Small intestine (tissue), 7 donors: ENCODE data around the gene RBM17. TPM values are rescaled to one million over a fixed set of nuclear protein-coding genes. Genes with fewer than 3 reads are reported as not detected.

ENCODE experiments used
- DNase-seq, 2 donors: peaks; one replicate each; pipeline versions ENCODE4 v3.0.0 to v3.0.0-alpha.2; 2013
- FAIRE-seq: peaks from 2 replicates; lab custom pipeline; 2012; peaks lifted over from hg19 to GRCh38; lab: Jason Lieb, UNC
- H3K27ac ChIP-seq, 3 donors: one replicate each; pipeline ENCODE4 v1.5.1; 2013; ENCODE audit warnings: low read length in 2 of 3, mild to moderate bottlenecking in 2 of 3, control low read depth in 1 of 3, inconsistent platforms in 1 of 3, low read depth in 1 of 3, moderate library complexity in 1 of 3
- H3K27me3 ChIP-seq, 3 donors: one replicate each; pipeline ENCODE4 v1.6.1; 2013; ENCODE audit warnings: low read length in 3 of 3, inconsistent platforms in 1 of 3; ENCODE audit not compliant: control insufficient read depth in 3 of 3, insufficient read depth in 3 of 3
- H3K36me3 ChIP-seq, 3 donors: one replicate each; pipeline ENCODE4 v1.6.1; 2013; ENCODE audit warnings: low read length in 3 of 3, inconsistent platforms in 1 of 3, low read depth in 1 of 3, mild to moderate bottlenecking in 1 of 3, moderate library complexity in 1 of 3; ENCODE audit not compliant: control insufficient read depth in 3 of 3, insufficient read depth in 2 of 3
- H3K4me1 ChIP-seq, 3 donors: one replicate each; pipeline ENCODE4 v1.6.1; 2013; ENCODE audit warnings: low read length in 2 of 3, inconsistent platforms in 1 of 3, low read depth in 1 of 3, mild to moderate bottlenecking in 1 of 3, moderate library complexity in 1 of 3; ENCODE audit not compliant: control insufficient read depth in 3 of 3, insufficient read depth in 2 of 3
- H3K4me3 ChIP-seq, 3 donors: one replicate each; pipeline ENCODE4 v1.5.1; 2013; ENCODE audit warnings: low read length in 3 of 3, control low read depth in 1 of 3, inconsistent platforms in 1 of 3, low read depth in 1 of 3, mild to moderate bottlenecking in 1 of 3, moderate library complexity in 1 of 3
- H3K9me3 ChIP-seq, 2 donors: one replicate each; pipeline ENCODE4 v1.6.1; 2013; ENCODE audit warnings: low read depth in 1 of 2, low read length in 1 of 2; ENCODE audit not compliant: control insufficient read depth in 2 of 2, insufficient read depth in 1 of 2
- WGBS, 3 donors: extraction: QIAGEN DNeasy Blood & Tissue Kit; methylation state at CpG; one replicate each; pipeline ENCODE4 v1.1.7; 2013; 5-methylcytosine and 5-hydroxymethylcytosine counted together
- polyA plus RNA-seq, 4 donors: library from polyadenylated mRNA; stranded (reverse) in 3 of 4; unstranded in 1 of 4; fragments of 200-250 nt in 3 of 4; fragments of 120-200 nt in 1 of 4; gene quantifications; one replicate each; pipeline versions ENCODE4 v1.2.1 to v1.2.3, GENCODE V29; 2013
- donor health status: healthy with polysubstance abuse.
- donor health status: control.
- donor health status: control.
- donor health status: Bipolar disorder and iron deficiency.
- donor health status: healthy.

The RBM17 gene
- polyA plus RNA-seq, 4 donors, result 45.7 to 102 (median 73.9) TPM

- Histone ChIP-seq H3K4me3 (no peak overlapping the region), H3K4me1 (no peaks in the 10 kb centered on the region), H3K9me3 (no peaks in the 10 kb centered on the region), H3K27me3 (peaks cover 0 to 6% (median 0%) of the 10 kb centered on the region in 3 donors), H3K36me3 (no peaks in the 10 kb centered on the region), H3K27ac (no peak overlapping the region)
- FAIRE-seq (no peak), DNase-seq (no peak)
- 80 to 88% (median 80%) methylated on average over 11 of the region's 11 CpGs for WGBS, 3 donors
These were observed 19.5 kb upstream of the RBM17 start for GRCh38 chr10:6069081-6069931.

GRCh38 chr10:6070660-6071059 is 18.2 kb upstream of the RBM17 start:
- Histone ChIP-seq H3K27ac (no peak overlapping the region), H3K36me3 (no peaks in the 10 kb centered on the region), H3K4me1 (no peaks in the 10 kb centered on the region), H3K4me3 (no peak overlapping the region), H3K9me3 (no peaks in the 10 kb centered on the region), H3K27me3 (peaks cover 0 to 16% (median 0%) of the 10 kb centered on the region in 3 donors)
- FAIRE-seq (no peak), DNase-seq (no peak)
- 85 to 94% (median 88%) methylated on average over 5 of the region's 5 CpGs for WGBS, 3 donors

- FAIRE-seq (no peak), DNase-seq (no peak)
- 81 to 86% (median 82%) methylated on average over 10 of the region's 10 CpGs for WGBS, 3 donors
These were observed 17.4 kb upstream of the RBM17 start for GRCh38 chr10:6071181-6072175.

GRCh38 chr10:6072215-6072934 is 16.5 kb upstream of the RBM17 start:
- FAIRE-seq, result no peak
- no peak overlapping the region for H3K4me3 ChIP-seq
- H3K36me3 ChIP-seq, result no peaks in the 10 kb centered on the region
- peak overlapping the region in 1 of 3 donors; percentile 52 for H3K27ac ChIP-seq
- no peaks in the 10 kb centered on the region for H3K9me3 ChIP-seq
- H3K4me1 ChIP-seq, result no peaks in the 10 kb centered on the region
- 51 to 73% (median 56%) methylated on average over 13 of the region's 13 CpGs for WGBS, 3 donors
- peaks cover 0 to 26% (median 0%) of the 10 kb centered on the region in 3 donors for H3K27me3 ChIP-seq
- DNase-seq, result no peak

More at GRCh38 chr10:6071181-6072175, 17.4 kb upstream of the RBM17 start:
- Histone ChIP-seq H3K27ac (peak overlapping the region in 1 of 3 donors; percentile 52), H3K27me3 (peaks cover 0 to 20% (median 0%) of the 10 kb centered on the region in 3 donors), H3K9me3 (no peaks in the 10 kb centered on the region), H3K36me3 (no peaks in the 10 kb centered on the region), H3K4me1 (no peaks in the 10 kb centered on the region), H3K4me3 (no peak overlapping the region)

- FAIRE-seq (no peak), DNase-seq (no peak)
- 69% methylated on average over 17 of the region's 17 CpGs for WGBS, 3 donors
- H3K27ac ChIP-seq, result no peak overlapping the region
- peaks cover 0 to 25% (median 0%) of the 10 kb centered on the region in 3 donors for H3K27me3 ChIP-seq
- no peak overlapping the region for H3K4me3 ChIP-seq
- H3K36me3 ChIP-seq, result no peaks in the 10 kb centered on the region
- H3K4me1 ChIP-seq, result no peaks in the 10 kb centered on the region
- H3K9me3 ChIP-seq, result no peaks in the 10 kb centered on the region
These were observed 14.1 kb upstream of the RBM17 start for GRCh38 chr10:6074489-6075301.

DNA sequence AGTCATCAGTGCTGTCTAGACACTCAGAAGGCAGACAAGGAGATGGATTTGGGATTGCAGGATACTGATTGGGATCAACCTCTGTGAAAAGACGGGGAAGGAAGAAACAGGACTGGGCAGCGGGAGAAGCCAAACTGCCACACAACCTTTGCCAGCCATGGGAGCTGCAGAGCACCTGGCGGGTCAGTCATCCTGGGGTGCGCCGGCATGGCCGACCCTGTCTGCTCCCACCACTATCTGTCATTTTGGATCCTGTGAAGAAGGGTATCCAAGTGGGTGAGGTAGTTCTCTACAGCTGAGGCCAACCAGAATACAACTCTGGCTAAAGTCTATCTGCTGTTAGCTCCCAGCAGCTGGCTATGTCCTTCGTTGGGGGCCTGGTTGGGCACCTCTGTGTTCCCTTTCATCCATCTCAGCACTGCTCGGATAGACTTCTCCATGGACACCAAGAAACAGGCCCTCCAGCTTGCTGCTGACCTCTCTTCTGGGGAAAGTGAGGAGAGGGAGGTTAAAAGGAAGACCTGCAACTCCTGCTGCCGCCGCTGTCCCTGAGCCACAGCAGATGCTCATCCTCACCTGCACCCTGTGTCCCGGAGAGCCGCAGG is 11.7 kb upstream of the RBM17 start:
- DNase-seq, result no peak
- Histone ChIP-seq H3K4me1 (no peaks in the 10 kb centered on the region), H3K9me3 (peaks cover 0 to 3% of the 10 kb centered on the region in 2 donors), H3K36me3 (no peaks in the 10 kb centered on the region), H3K27me3 (peaks cover 0 to 29% (median 0%) of the 10 kb centered on the region in 3 donors), H3K27ac (no peak overlapping the region), H3K4me3 (no peak overlapping the region)
- 81 to 90% (median 82%) methylated on average over 12 of the region's 12 CpGs for WGBS, 3 donors
- FAIRE-seq, result no peak

DNA sequence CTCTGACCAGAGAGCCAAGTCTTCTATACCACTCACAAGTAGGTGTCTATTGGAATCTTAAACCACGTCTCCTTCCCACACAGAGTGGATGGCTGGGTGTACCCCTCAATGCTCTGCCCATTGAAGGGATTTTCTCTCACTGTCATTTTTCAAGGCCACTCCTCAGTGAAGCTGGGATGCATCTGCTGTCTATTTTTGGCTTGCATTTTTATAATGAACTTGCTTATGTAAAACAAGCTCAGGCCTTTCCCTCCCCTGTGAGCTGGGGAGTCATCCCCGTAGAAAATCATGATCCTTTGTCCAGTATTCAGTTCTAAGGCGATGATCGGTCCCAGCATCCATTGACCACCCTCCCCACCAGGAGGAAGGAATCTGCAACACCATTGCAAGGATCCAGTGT is 9.8 kb upstream of the RBM17 start:
- peaks cover 0 to 2% (median 0%) of the 10 kb centered on the region in 3 donors for H3K4me1 ChIP-seq
- H3K27me3 ChIP-seq, result peaks cover 0 to 45% (median 0%) of the 10 kb centered on the region in 3 donors
- H3K9me3 ChIP-seq, result peaks cover 0 to 3% of the 10 kb centered on the region in 2 donors
- no peaks in the 10 kb centered on the region for H3K36me3 ChIP-seq
- no peak overlapping the region for H3K4me3 ChIP-seq
- 71 to 93% (median 83%) methylated on average over 4 of the region's 4 CpGs for WGBS, 3 donors
- no peak overlapping the region for H3K27ac ChIP-seq
- FAIRE-seq, result no peak
- DNase-seq, result no peak
